Right renal cortex interstitium (tissue), 3 donors: ENCODE data around the gene PHACTR3. TPM values are rescaled to one million over a fixed set of nuclear protein-coding genes. Genes with fewer than 3 reads are reported as not detected.

Experiments
- DNase-seq, 3 donors: peaks; one replicate each; pipeline ENCODE4 v3.0.0-alpha.2; 2013; ENCODE audit warnings: low read depth in 3 of 3, low spot score in 2 of 3
- polyA plus RNA-seq, 3 donors: library from polyadenylated mRNA; unstranded; fragments of 120-200 nt; gene quantifications; one replicate each; pipeline ENCODE4 v1.2.1, GENCODE V29; 2013; ENCODE audit not compliant: insufficient read length in 3 of 3

Gene PHACTR3
- polyA plus RNA-seq, 3 donors, result 12.8 to 13.2 (median 12.9) TPM

- no peak for DNase-seq
Observed at GRCh38 chr20:59822291-59823029, 218.1 kb downstream of the PHACTR3 start.

- no peak for DNase-seq
Observed at GRCh38 chr20:59823030-59823423, 218.7 kb downstream of the PHACTR3 start.

- no peak for DNase-seq
Observed at GRCh38 chr20:59823491-59824259, 219.3 kb downstream of the PHACTR3 start.

GRCh38 chr20:59824711-59825562 is 220.6 kb downstream of the PHACTR3 start:
- DNase-seq, result no peak

- DNase-seq, result no peak
Observed at GRCh38 chr20:59825563-59825920, 221.2 kb downstream of the PHACTR3 start.

GRCh38 chr20:59825944-59826759 is 221.8 kb downstream of the PHACTR3 start:
- DNase-seq, result no peak

GRCh38 chr20:59827138-59828056 is 223.1 kb downstream of the PHACTR3 start:
- DNase-seq, result no peak

GRCh38 chr20:59828125-59829053 is 224.0 kb downstream of the PHACTR3 start:
- DNase-seq, result no peak

- DNase-seq, result no peak
Observed at GRCh38 chr20:59829054-59829785, 224.9 kb downstream of the PHACTR3 start.

GRCh38 chr20:59829786-59830664 is 225.7 kb downstream of the PHACTR3 start:
- DNase-seq, result no peak

- no peak for DNase-seq
Observed at GRCh38 chr20:59830665-59831023, 226.3 kb downstream of the PHACTR3 start.

GRCh38 chr20:59831024-59831915 is 226.9 kb downstream of the PHACTR3 start:
- DNase-seq, result no peak

GRCh38 chr20:59831916-59832270 is 227.6 kb downstream of the PHACTR3 start:
- DNase-seq, result no peak

- DNase-seq, result no peak
Observed at GRCh38 chr20:59832406-59833363, 228.3 kb downstream of the PHACTR3 start.

- no peak for DNase-seq
Observed at GRCh38 chr20:59835057-59835447, 230.7 kb downstream of the PHACTR3 start.
